Measurements from ENCODE around the gene PLCB3. TPM values are rescaled to one million over a fixed set of nuclear protein-coding genes. Genes with fewer than 3 reads are reported as not detected.
A peak's percentile ranks its signal among the peaks of the same experiment; 100 is the strongest.

PLCB3 gene
- total RNA-seq, 2 experiments from 2014 or later: 7.3 to 7.4 TPM

- Mint-ChIP-seq H3K9me3 (no peaks in the 10 kb centered on the region), H3K27ac (no peak overlapping the region), H3K4me3 (peak overlapping the region; percentile 80), H3K36me3 (peaks cover 5% of the 10 kb centered on the region), H3K4me1 (peaks cover 13% of the 10 kb centered on the region), H3K27me3 (peaks cover 10% of the 10 kb centered on the region)
- DNase-seq: no peak
These were observed 35.5 kb downstream of the PLCB3 start for GRCh38 chr11:64286801-64287159.

GRCh38 chr11:64287676-64288352 lies 36.5 kb downstream of the PLCB3 start:
- H3K36me3 Mint-ChIP-seq: peaks cover 5% of the 10 kb centered on the region
- peaks cover 17% of the 10 kb centered on the region for H3K4me1 Mint-ChIP-seq
- no peak overlapping the region for H3K4me3 Mint-ChIP-seq
- H3K27me3 Mint-ChIP-seq: peaks cover 15% of the 10 kb centered on the region
- no peaks in the 10 kb centered on the region for H3K9me3 Mint-ChIP-seq
- H3K27ac Mint-ChIP-seq: no peak overlapping the region
- no peak for DNase-seq

GRCh38 chr11:64288353-64288750 lies 37.0 kb downstream of the PLCB3 start:
- Mint-ChIP-seq H3K4me3 (no peak overlapping the region), H3K4me1 (peaks cover 17% of the 10 kb centered on the region), H3K36me3 (peaks cover 5% of the 10 kb centered on the region), H3K9me3 (no peaks in the 10 kb centered on the region), H3K27ac (no peak overlapping the region), H3K27me3 (peaks cover 21% of the 10 kb centered on the region)
- no peak for DNase-seq

GRCh38 chr11:64289002-64289564 lies 37.8 kb downstream of the PLCB3 start:
- DNase-seq: no peak
- H3K36me3 Mint-ChIP-seq: peaks cover 5% of the 10 kb centered on the region
- no peaks in the 10 kb centered on the region for H3K9me3 Mint-ChIP-seq
- H3K27me3 Mint-ChIP-seq: peaks cover 28% of the 10 kb centered on the region
- H3K4me1 Mint-ChIP-seq: peaks cover 15% of the 10 kb centered on the region
- no peak overlapping the region for H3K27ac Mint-ChIP-seq
- H3K4me3 Mint-ChIP-seq: no peak overlapping the region

GRCh38 chr11:64290352-64291261 lies 39.3 kb downstream of the PLCB3 start:
- no peak overlapping the region for H3K27ac Mint-ChIP-seq
- H3K27me3 Mint-ChIP-seq: peaks cover 43% of the 10 kb centered on the region
- peaks cover 5% of the 10 kb centered on the region for H3K36me3 Mint-ChIP-seq
- no peaks in the 10 kb centered on the region for H3K9me3 Mint-ChIP-seq
- no peak for DNase-seq
- peak overlapping the region; percentile 23 for H3K4me3 Mint-ChIP-seq
- peaks cover 15% of the 10 kb centered on the region for H3K4me1 Mint-ChIP-seq

GRCh38 chr11:64291262-64291751 lies 40.0 kb downstream of the PLCB3 start, which contains the start of gene KCNK4:
Gene KCNK4, plus strand, starts transcription at chr11:64291302. Its CDS starts 1,717 bp downstream, at chr11:64293019.
- H3K4me3 Mint-ChIP-seq: peak within 1 kb of the TSS; percentile 23
- no peaks in the 10 kb centered on the region for H3K9me3 Mint-ChIP-seq
- DNase-seq: no peak
- H3K27ac Mint-ChIP-seq: no peak within 1 kb of the TSS
- peaks cover 14% of the 10 kb centered on the region for H3K4me1 Mint-ChIP-seq
- peaks cover 5% of the 10 kb centered on the region for H3K36me3 Mint-ChIP-seq
- H3K27me3 Mint-ChIP-seq: peaks cover 50% of the 10 kb centered on the region

GRCh38 chr11:64291752-64292459 lies 40.6 kb downstream of the PLCB3 start:
- H3K9me3 Mint-ChIP-seq: no peaks in the 10 kb centered on the region
- H3K4me3 Mint-ChIP-seq: no peak overlapping the region
- DNase-seq: no peak

GRCh38 chr11:64292460-64293254 lies 41.3 kb downstream of the PLCB3 start:
- peaks cover 64% of the 10 kb centered on the region for H3K27me3 Mint-ChIP-seq
- peaks cover 5% of the 10 kb centered on the region for H3K36me3 Mint-ChIP-seq
- no peak for DNase-seq
- H3K9me3 Mint-ChIP-seq: no peaks in the 10 kb centered on the region
- peaks cover 10% of the 10 kb centered on the region for H3K4me1 Mint-ChIP-seq
- H3K4me3 Mint-ChIP-seq: peak overlapping the region; percentile 44
- H3K27ac Mint-ChIP-seq: no peak overlapping the region

More at GRCh38 chr11:64291752-64292459, 40.6 kb downstream of the PLCB3 start:
- H3K27me3 Mint-ChIP-seq: peaks cover 56% of the 10 kb centered on the region
- H3K4me1 Mint-ChIP-seq: peaks cover 8% of the 10 kb centered on the region
- H3K27ac Mint-ChIP-seq: no peak overlapping the region
- H3K36me3 Mint-ChIP-seq: peaks cover 5% of the 10 kb centered on the region

- Mint-ChIP-seq H3K36me3 (no peaks in the 10 kb centered on the region), H3K27ac (no peak overlapping the region), H3K4me3 (no peak overlapping the region), H3K27me3 (peaks cover 85% of the 10 kb centered on the region), H3K9me3 (no peaks in the 10 kb centered on the region), H3K4me1 (peaks cover 14% of the 10 kb centered on the region)
- no peak for DNase-seq
These were observed 43.4 kb downstream of the PLCB3 start for GRCh38 chr11:64294774-64295173.

GRCh38 chr11:64295760-64296159 lies 44.4 kb downstream of the PLCB3 start:
- H3K4me3 Mint-ChIP-seq: no peak overlapping the region
- H3K4me1 Mint-ChIP-seq: peaks cover 19% of the 10 kb centered on the region
- no peaks in the 10 kb centered on the region for H3K36me3 Mint-ChIP-seq
- no peak overlapping the region for H3K27ac Mint-ChIP-seq
- DNase-seq: no peak
- no peaks in the 10 kb centered on the region for H3K9me3 Mint-ChIP-seq
- H3K27me3 Mint-ChIP-seq: peaks cover 89% of the 10 kb centered on the region

GRCh38 chr11:64296236-64296635 lies 44.9 kb downstream of the PLCB3 start:
- Mint-ChIP-seq H3K4me3 (no peak overlapping the region), H3K4me1 (peaks cover 22% of the 10 kb centered on the region), H3K27me3 (peaks cover 89% of the 10 kb centered on the region), H3K36me3 (no peaks in the 10 kb centered on the region), H3K27ac (no peak overlapping the region), H3K9me3 (no peaks in the 10 kb centered on the region)
- DNase-seq: no peak

- no peaks in the 10 kb centered on the region for H3K36me3 Mint-ChIP-seq
These were observed 45.7 kb downstream of the PLCB3 start for GRCh38 chr11:64296830-64297698.

GRCh38 chr11:64297699-64298358 lies 46.5 kb downstream of the PLCB3 start:
- Mint-ChIP-seq H3K27ac (no peak overlapping the region), H3K4me3 (no peak overlapping the region), H3K9me3 (no peaks in the 10 kb centered on the region), H3K36me3 (no peaks in the 10 kb centered on the region), H3K4me1 (peaks cover 18% of the 10 kb centered on the region), H3K27me3 (peaks cover 97% of the 10 kb centered on the region)
- DNase-seq: no peak

More at GRCh38 chr11:64296830-64297698, 45.7 kb downstream of the PLCB3 start:
- Mint-ChIP-seq H3K27ac (no peak overlapping the region), H3K4me3 (no peak overlapping the region), H3K4me1 (peaks cover 22% of the 10 kb centered on the region), H3K9me3 (no peaks in the 10 kb centered on the region), H3K27me3 (peaks cover 97% of the 10 kb centered on the region)
- DNase-seq: no peak
